ENCODE data around the gene FHDC1. TPM values are rescaled to one million over a fixed set of nuclear protein-coding genes. Genes with fewer than 3 reads are reported as not detected.

The FHDC1 gene
- total and polyA plus RNA-seq, 7 experiments from 2014 or later = 0.04 to 0.19 (median 0.10) TPM; not detected in 1

GRCh38 chr4:152961014-152961772 is 25.1 kb downstream of the FHDC1 start:
- Histone ChIP-seq H3K4me1 (ENCODE audit: control insufficient read depth in 2 of 2, insufficient read depth in 2 of 2, low read length in 2 of 2) (no peaks in the 10 kb centered on the region), H3K36me3 (ENCODE audit: control insufficient read depth in 2 of 3, insufficient read depth in 3 of 3, low read length in 3 of 3) (no peaks in the 10 kb centered on the region), H3K4me3 (ENCODE audit: low read length) (no peak overlapping the region), H3K27ac (ENCODE audit: low read depth, low read length) (no peak overlapping the region), H3K27me3 (ENCODE audit: control insufficient read depth in 2 of 2, insufficient read depth in 2 of 2, low read length in 2 of 2) (no peaks in the 10 kb centered on the region), H3K9me3 (ENCODE audit: control insufficient read depth in 2 of 3, low read length in 3 of 3) (no peaks in the 10 kb centered on the region)
- H3K27ac Mint-ChIP-seq = no peak overlapping the region
- intact Hi-C loops (cut with micrococcal nuclease) = no loop called here
- no peaks in the 10 kb centered on the region for H3K36me3 Mint-ChIP-seq
- POLR2A ChIA-PET = no interaction called here
- DNase-seq (no peak), ATAC-seq (no peak)
- H3K9me3 Mint-ChIP-seq = no peaks in the 10 kb centered on the region
- H3K27me3 Mint-ChIP-seq = peaks cover 0 to 29% (median 3%) of the 10 kb centered on the region in 5 donors
- peaks cover 0 to 8% (median 0%) of the 10 kb centered on the region in 7 donors for H3K4me1 Mint-ChIP-seq
- H3K4me3 Mint-ChIP-seq = no peak overlapping the region
- CTCF ChIA-PET = no interaction called here

- Histone ChIP-seq H3K4me3 (ENCODE audit: low read length) (no peak overlapping the region), H3K36me3 (ENCODE audit: control insufficient read depth in 2 of 3, insufficient read depth in 3 of 3, low read length in 3 of 3) (no peaks in the 10 kb centered on the region), H3K4me1 (ENCODE audit: control insufficient read depth in 2 of 2, insufficient read depth in 2 of 2, low read length in 2 of 2) (no peaks in the 10 kb centered on the region), H3K27ac (ENCODE audit: low read depth, low read length) (no peak overlapping the region), H3K9me3 (ENCODE audit: control insufficient read depth in 2 of 3, low read length in 3 of 3) (no peaks in the 10 kb centered on the region), H3K27me3 (ENCODE audit: control insufficient read depth in 2 of 2, insufficient read depth in 2 of 2, low read length in 2 of 2) (no peaks in the 10 kb centered on the region)
- H3K36me3 Mint-ChIP-seq = no peaks in the 10 kb centered on the region
- no peak overlapping the region for H3K27ac Mint-ChIP-seq
- POLR2A ChIA-PET = no interaction called here
- H3K9me3 Mint-ChIP-seq = no peaks in the 10 kb centered on the region
- no peak for ATAC-seq
- CTCF ChIA-PET = no interaction called here
- no peak for DNase-seq
- H3K4me3 Mint-ChIP-seq = no peak overlapping the region
- intact Hi-C loops (cut with micrococcal nuclease) = no loop called here
- peaks cover 0 to 29% (median 3%) of the 10 kb centered on the region in 5 donors for H3K27me3 Mint-ChIP-seq
- H3K4me1 Mint-ChIP-seq = peaks cover 0 to 8% (median 0%) of the 10 kb centered on the region in 7 donors
Measured at GRCh38 chr4:152961773-152962115, 25.6 kb downstream of the FHDC1 start.

- Mint-ChIP-seq H3K9me3 (no peaks in the 10 kb centered on the region), H3K27me3 (peaks cover 0 to 29% (median 3%) of the 10 kb centered on the region in 5 donors), H3K36me3 (no peaks in the 10 kb centered on the region), H3K27ac (no peak overlapping the region), H3K4me1 (peaks cover 0 to 8% (median 0%) of the 10 kb centered on the region in 7 donors), H3K4me3 (no peak overlapping the region)
- Histone ChIP-seq H3K4me1 (ENCODE audit: control insufficient read depth in 2 of 2, insufficient read depth in 2 of 2, low read length in 2 of 2) (no peaks in the 10 kb centered on the region), H3K27ac (ENCODE audit: low read depth, low read length) (no peak overlapping the region), H3K27me3 (ENCODE audit: control insufficient read depth in 2 of 2, insufficient read depth in 2 of 2, low read length in 2 of 2) (no peaks in the 10 kb centered on the region), H3K36me3 (ENCODE audit: control insufficient read depth in 2 of 3, insufficient read depth in 3 of 3, low read length in 3 of 3) (no peaks in the 10 kb centered on the region), H3K4me3 (ENCODE audit: low read length) (no peak overlapping the region), H3K9me3 (ENCODE audit: control insufficient read depth in 2 of 3, low read length in 3 of 3) (no peaks in the 10 kb centered on the region)
- ATAC-seq (no peak), DNase-seq (no peak)
- intact Hi-C loops (cut with micrococcal nuclease) = no loop called here
- ChIA-PET CTCF (no interaction called here), POLR2A (interaction anchor here (0.7 kb wide), 1 partner anchor 124 kb away, joined by 6 read pairs; no protein-coding TSS in a partner anchor)
Measured at GRCh38 chr4:152962150-152962549, 26.0 kb downstream of the FHDC1 start.

GRCh38 chr4:152964335-152964734 is 28.2 kb downstream of the FHDC1 start:
- no peaks in the 10 kb centered on the region for H3K36me3 ChIP-seq (ENCODE audit: control insufficient read depth in 2 of 3, insufficient read depth in 3 of 3, low read length in 3 of 3)
- H3K9me3 Mint-ChIP-seq = no peaks in the 10 kb centered on the region
- intact Hi-C loops (cut with micrococcal nuclease) = no loop called here
- DNase-seq (no peak), ATAC-seq (no peak)
- no peaks in the 10 kb centered on the region for H3K36me3 Mint-ChIP-seq
- peaks cover 0 to 17% (median 3%) of the 10 kb centered on the region in 5 donors for H3K27me3 Mint-ChIP-seq
- no peak overlapping the region for H3K27ac Mint-ChIP-seq
- H3K4me1 ChIP-seq (ENCODE audit: control insufficient read depth in 2 of 2, insufficient read depth in 2 of 2, low read length in 2 of 2) = no peaks in the 10 kb centered on the region
- H3K27ac ChIP-seq (ENCODE audit: low read depth, low read length) = no peak overlapping the region
- H3K27me3 ChIP-seq (ENCODE audit: control insufficient read depth in 2 of 2, insufficient read depth in 2 of 2, low read length in 2 of 2) = no peaks in the 10 kb centered on the region
- CTCF ChIA-PET = no interaction called here
- POLR2A ChIA-PET = no interaction called here
- no peak overlapping the region for H3K4me3 Mint-ChIP-seq
- no peaks in the 10 kb centered on the region for H3K4me1 Mint-ChIP-seq
- H3K4me3 ChIP-seq (ENCODE audit: low read length) = no peak overlapping the region
- H3K9me3 ChIP-seq (ENCODE audit: control insufficient read depth in 2 of 3, low read length in 3 of 3) = no peaks in the 10 kb centered on the region

- H3K27ac ChIP-seq (ENCODE audit: low read depth, low read length) = no peak overlapping the region
- H3K4me1 ChIP-seq (ENCODE audit: control insufficient read depth in 2 of 2, insufficient read depth in 2 of 2, low read length in 2 of 2) = no peaks in the 10 kb centered on the region
- Mint-ChIP-seq H3K4me3 (no peak overlapping the region), H3K27me3 (peaks cover 0 to 13% (median 0%) of the 10 kb centered on the region in 5 donors), H3K36me3 (no peaks in the 10 kb centered on the region), H3K4me1 (no peaks in the 10 kb centered on the region), H3K9me3 (no peaks in the 10 kb centered on the region), H3K27ac (no peak overlapping the region)
- ChIA-PET POLR2A (interaction anchor here (0.7 kb wide), 1 partner anchor 1604 kb away, joined by 3 read pairs; no protein-coding TSS in a partner anchor), CTCF (no interaction called here)
- no peak overlapping the region for H3K4me3 ChIP-seq (ENCODE audit: low read length)
- intact Hi-C loops (cut with micrococcal nuclease) = no loop called here
- DNase-seq = no peak
- no peaks in the 10 kb centered on the region for H3K36me3 ChIP-seq (ENCODE audit: control insufficient read depth in 2 of 3, insufficient read depth in 3 of 3, low read length in 3 of 3)
- ATAC-seq = no peak
- H3K27me3 ChIP-seq (ENCODE audit: control insufficient read depth in 2 of 2, insufficient read depth in 2 of 2, low read length in 2 of 2) = no peaks in the 10 kb centered on the region
- no peaks in the 10 kb centered on the region for H3K9me3 ChIP-seq (ENCODE audit: control insufficient read depth in 2 of 3, low read length in 3 of 3)
Measured at GRCh38 chr4:152965611-152966010, 29.5 kb downstream of the FHDC1 start.

- no peak for ATAC-seq
- intact Hi-C loops (cut with micrococcal nuclease) = no loop called here
- H3K36me3 Mint-ChIP-seq = no peaks in the 10 kb centered on the region
- Histone ChIP-seq H3K9me3 (ENCODE audit: control insufficient read depth in 2 of 3, low read length in 3 of 3) (no peaks in the 10 kb centered on the region), H3K4me1 (ENCODE audit: control insufficient read depth in 2 of 2, insufficient read depth in 2 of 2, low read length in 2 of 2) (no peaks in the 10 kb centered on the region), H3K27me3 (ENCODE audit: control insufficient read depth in 2 of 2, insufficient read depth in 2 of 2, low read length in 2 of 2) (no peaks in the 10 kb centered on the region), H3K4me3 (ENCODE audit: low read length) (no peak overlapping the region), H3K27ac (ENCODE audit: low read depth, low read length) (no peak overlapping the region), H3K36me3 (ENCODE audit: control insufficient read depth in 2 of 3, insufficient read depth in 3 of 3, low read length in 3 of 3) (no peaks in the 10 kb centered on the region)
- no peak overlapping the region for H3K4me3 Mint-ChIP-seq
- DNase-seq = no peak
- H3K4me1 Mint-ChIP-seq = no peaks in the 10 kb centered on the region
- H3K27ac Mint-ChIP-seq = peak overlapping the region in 1 of 9 donors; percentile 8
- CTCF ChIA-PET = no interaction called here
- H3K27me3 Mint-ChIP-seq = peaks cover 0 to 5% (median 0%) of the 10 kb centered on the region in 5 donors
- POLR2A ChIA-PET = no interaction called here
- H3K9me3 Mint-ChIP-seq = no peaks in the 10 kb centered on the region
Measured at GRCh38 chr4:152967907-152968306, 31.8 kb downstream of the FHDC1 start.

- POLR2A ChIA-PET = interaction anchor here (0.7 kb wide), 1 partner anchor 732 kb away, joined by 5 read pairs; no protein-coding TSS in a partner anchor
- H3K9me3 Mint-ChIP-seq = no peaks in the 10 kb centered on the region
Measured at GRCh38 chr4:152968806-152969394, 32.8 kb downstream of the FHDC1 start.

More at GRCh38 chr4:152968806-152969394, 32.8 kb downstream of the FHDC1 start:
- Histone ChIP-seq H3K4me1 (ENCODE audit: control insufficient read depth in 2 of 2, insufficient read depth in 2 of 2, low read length in 2 of 2) (no peaks in the 10 kb centered on the region), H3K27ac (ENCODE audit: low read depth, low read length) (no peak overlapping the region), H3K4me3 (ENCODE audit: low read length) (no peak overlapping the region), H3K27me3 (ENCODE audit: control insufficient read depth in 2 of 2, insufficient read depth in 2 of 2, low read length in 2 of 2) (no peaks in the 10 kb centered on the region), H3K36me3 (ENCODE audit: control insufficient read depth in 2 of 3, insufficient read depth in 3 of 3, low read length in 3 of 3) (no peaks in the 10 kb centered on the region), H3K9me3 (ENCODE audit: control insufficient read depth in 2 of 3, low read length in 3 of 3) (no peaks in the 10 kb centered on the region)
- intact Hi-C loops (cut with micrococcal nuclease) = no loop called here
- Mint-ChIP-seq H3K27ac (peak overlapping the region in 1 of 9 donors; percentile 20), H3K27me3 (peaks cover 0 to 5% (median 0%) of the 10 kb centered on the region in 5 donors), H3K36me3 (no peaks in the 10 kb centered on the region), H3K4me1 (no peaks in the 10 kb centered on the region), H3K4me3 (no peak overlapping the region)
- DNase-seq (no peak), ATAC-seq (no peak)
- CTCF ChIA-PET = no interaction called here
